ENCODE data around the gene RRP1. TPM values are rescaled to one million over a fixed set of nuclear protein-coding genes. Genes with fewer than 3 reads are reported as not detected.
A peak's percentile ranks its signal among the peaks of the same experiment; 100 is the strongest.
"Not testable (repeated sequence)": the region's sequence is repeated elsewhere in the genome, so short reads cannot be mapped to it uniquely, and the experiment has no call there.

Gene RRP1
- polyA plus RNA-seq, 6 donors from 2014 or later, result 9.4 to 18.6 (median 10.9) TPM

DNA sequence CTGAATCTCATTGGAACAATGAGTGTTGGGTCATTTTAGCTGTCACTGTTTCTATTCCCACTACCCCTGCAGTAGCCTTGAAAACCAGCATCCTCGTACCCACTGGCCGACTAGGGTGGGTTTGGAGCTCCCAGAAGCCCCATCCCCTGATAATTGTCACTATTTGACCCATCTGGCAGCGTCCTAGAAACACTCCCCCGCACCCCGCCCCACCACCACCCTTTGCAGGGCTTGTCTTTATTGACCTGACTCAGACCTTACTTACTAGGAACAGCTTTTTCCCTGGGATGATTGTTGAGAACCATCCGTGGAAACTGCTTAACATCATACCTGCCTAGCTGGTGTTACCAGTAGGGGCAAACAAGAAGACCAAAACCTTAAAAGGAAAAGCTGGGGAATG, 47.2 kb downstream of the RRP1 start:
- H3K9me3 Mint-ChIP-seq, result peaks cover 0 to 7% (median 0%) of the 10 kb centered on the region in 7 donors
- H3K4me1 Mint-ChIP-seq, result peaks cover 0 to 7% (median 6%) of the 10 kb centered on the region in 3 donors
- H3K36me3 Mint-ChIP-seq, result no peaks in the 10 kb centered on the region
- DNase-seq (no peak), ATAC-seq (ENCODE audit: low read depth in 2 of 2) (no peak)
- peaks cover 30 to 58% (median 46%) of the 10 kb centered on the region in 3 donors for H3K27me3 Mint-ChIP-seq
- no peak overlapping the region for H3K27ac Mint-ChIP-seq
- H3K4me3 Mint-ChIP-seq, result no peak overlapping the region

DNA sequence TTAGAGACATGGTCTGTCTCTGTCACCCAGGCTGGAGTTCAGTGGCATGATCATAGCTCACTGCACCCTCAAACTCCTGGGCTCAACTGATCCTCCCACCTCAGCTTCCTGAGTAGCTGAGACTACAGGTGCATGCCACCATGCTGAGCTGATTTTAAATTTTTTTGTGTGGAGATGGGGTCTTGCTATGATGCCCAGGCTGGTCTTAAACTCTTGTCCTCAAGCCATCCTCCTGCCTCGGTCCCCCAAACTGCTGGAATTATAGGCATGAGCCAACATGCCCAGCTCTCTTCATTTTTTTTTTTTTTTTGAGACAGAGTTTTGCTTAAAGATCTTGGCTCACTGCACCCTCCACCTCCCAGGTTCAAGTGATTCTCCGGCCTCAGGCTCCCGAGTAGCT, 50.9 kb downstream of the RRP1 start:
- Mint-ChIP-seq H3K9me3 (peaks cover 0 to 2% (median 0%) of the 10 kb centered on the region in 7 donors), H3K36me3 (no peaks in the 10 kb centered on the region), H3K27ac (no peak overlapping the region), H3K27me3 (peaks cover 19 to 30% (median 25%) of the 10 kb centered on the region in 3 donors), H3K4me3 (no peak overlapping the region), H3K4me1 (peaks cover 6 to 8% (median 6%) of the 10 kb centered on the region in 3 donors)
- ATAC-seq (ENCODE audit: low read depth in 2 of 2) (no peak), DNase-seq (no peak)

DNA sequence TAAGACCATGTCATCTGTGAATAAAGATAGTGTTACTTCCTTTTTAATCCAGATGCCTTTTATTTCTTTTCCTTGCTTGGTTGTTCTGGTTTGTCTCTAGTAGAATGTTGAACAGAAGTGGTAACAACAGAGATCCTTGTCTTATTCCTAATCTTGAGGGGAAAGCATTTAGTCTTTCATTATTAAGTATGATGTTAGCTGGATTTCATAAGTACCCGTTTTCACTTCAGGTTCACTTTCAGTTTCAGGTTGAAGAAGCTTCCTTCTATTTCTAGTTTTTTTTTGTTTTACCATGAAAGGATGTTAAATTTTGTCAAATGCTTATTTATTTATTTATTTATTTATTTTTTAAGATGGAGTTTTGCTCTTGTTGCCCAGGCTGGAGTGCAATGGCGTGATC, 53.4 kb downstream of the RRP1 start:
- Mint-ChIP-seq H3K27me3 (peaks cover 0 to 9% (median 6%) of the 10 kb centered on the region in 3 donors), H3K27ac (peak overlapping the region in 4 of 6 donors; percentile 18 to 67 (median 60)), H3K4me1 (peaks cover 5 to 8% (median 6%) of the 10 kb centered on the region in 3 donors), H3K9me3 (peaks cover 0 to 2% (median 0%) of the 10 kb centered on the region in 7 donors), H3K36me3 (no peaks in the 10 kb centered on the region), H3K4me3 (peak overlapping the region in 5 of 8 donors; percentile 6 to 67 (median 46))
- DNase-seq (no peak), ATAC-seq (ENCODE audit: low read depth in 2 of 2) (peak; percentile 39 to 50)

DNA sequence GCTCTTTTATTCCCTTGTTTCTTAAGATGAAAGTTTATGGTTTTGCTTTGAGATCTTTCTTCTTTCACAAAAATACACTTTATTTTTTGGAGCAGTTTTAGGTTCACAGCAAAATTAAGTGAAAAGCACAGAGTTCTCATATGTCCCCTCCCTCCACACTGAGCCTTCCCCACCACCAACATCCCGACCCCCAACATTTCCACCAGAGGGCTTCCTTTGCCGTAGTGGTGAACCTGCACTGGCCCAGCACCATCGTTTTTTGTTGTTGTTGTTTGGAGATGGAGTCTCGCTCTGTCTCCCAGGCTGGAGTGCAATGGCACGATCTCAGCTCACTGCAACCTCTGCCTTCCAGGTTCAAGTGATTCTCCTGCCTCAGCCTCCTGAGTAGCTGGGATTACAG, 55.5 kb downstream of the RRP1 start:
- not testable (repeated sequence) for H3K9me3 Mint-ChIP-seq; H3K36me3 Mint-ChIP-seq; H3K27me3 Mint-ChIP-seq; DNase-seq; ATAC-seq (ENCODE audit: low read depth in 2 of 2); H3K4me1 Mint-ChIP-seq
- Mint-ChIP-seq H3K4me3 (peak overlapping the region in 1 of 8 donors; percentile 56), H3K27ac (peak overlapping the region in 2 of 6 donors; percentile 36)

DNA sequence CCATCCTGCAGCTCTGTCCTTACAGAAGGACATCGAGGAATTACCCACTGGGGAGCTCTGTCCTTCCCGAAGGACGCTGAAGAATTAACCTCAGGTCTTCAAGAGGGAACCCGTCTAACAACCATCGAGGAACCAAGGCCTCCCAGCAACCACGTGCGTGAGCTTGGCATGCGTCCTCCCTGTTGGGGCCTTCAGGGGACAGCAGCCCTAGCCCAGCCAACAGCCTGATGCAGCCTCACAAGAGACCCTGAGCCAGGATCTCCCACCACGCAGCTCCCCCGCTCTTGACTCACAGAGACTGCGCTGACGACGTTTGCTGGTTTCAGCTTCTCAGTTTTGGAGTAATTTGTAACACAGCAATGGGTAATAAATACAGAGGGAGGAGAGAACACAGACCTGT, 56.0 kb downstream of the RRP1 start:
- no peak overlapping the region for H3K4me3 Mint-ChIP-seq
- no peak for DNase-seq
- no peak for ATAC-seq (ENCODE audit: low read depth in 2 of 2)
- no peaks in the 10 kb centered on the region for H3K36me3 Mint-ChIP-seq
- peaks cover 5 to 8% (median 6%) of the 10 kb centered on the region in 3 donors for H3K4me1 Mint-ChIP-seq
- H3K9me3 Mint-ChIP-seq, result peaks cover 0 to 2% (median 0%) of the 10 kb centered on the region in 7 donors
- H3K27me3 Mint-ChIP-seq, result peaks cover 0 to 7% (median 0%) of the 10 kb centered on the region in 3 donors
- no peak overlapping the region for H3K27ac Mint-ChIP-seq

DNA sequence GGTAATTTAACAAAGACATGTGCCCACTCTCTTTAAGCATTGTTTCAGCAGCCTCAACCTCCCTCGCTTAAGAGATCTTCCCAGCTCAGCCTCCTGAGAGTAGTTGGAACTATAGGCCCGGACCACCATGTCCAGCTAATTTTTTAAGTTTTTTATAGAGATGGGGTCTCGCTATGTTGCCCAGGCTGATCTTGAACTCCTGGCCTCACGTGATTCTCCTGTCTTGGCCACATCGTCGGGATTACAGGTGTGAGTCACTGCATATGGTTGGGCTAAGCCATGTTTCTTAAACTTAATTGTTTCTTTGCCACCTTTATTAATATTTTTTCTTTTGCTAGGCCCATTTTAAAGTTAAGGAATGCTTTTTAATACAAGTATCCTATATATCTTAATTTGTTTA, 57.1 kb downstream of the RRP1 start:
- no peak for DNase-seq
- Mint-ChIP-seq H3K27me3 (peaks cover 0 to 11% (median 0%) of the 10 kb centered on the region in 3 donors), H3K9me3 (peaks cover 0 to 7% (median 4%) of the 10 kb centered on the region in 7 donors), H3K27ac (no peak overlapping the region), H3K4me1 (peaks cover 5 to 8% (median 6%) of the 10 kb centered on the region in 3 donors), H3K36me3 (no peaks in the 10 kb centered on the region), H3K4me3 (no peak overlapping the region)
- no peak for ATAC-seq (ENCODE audit: low read depth in 2 of 2)

DNA sequence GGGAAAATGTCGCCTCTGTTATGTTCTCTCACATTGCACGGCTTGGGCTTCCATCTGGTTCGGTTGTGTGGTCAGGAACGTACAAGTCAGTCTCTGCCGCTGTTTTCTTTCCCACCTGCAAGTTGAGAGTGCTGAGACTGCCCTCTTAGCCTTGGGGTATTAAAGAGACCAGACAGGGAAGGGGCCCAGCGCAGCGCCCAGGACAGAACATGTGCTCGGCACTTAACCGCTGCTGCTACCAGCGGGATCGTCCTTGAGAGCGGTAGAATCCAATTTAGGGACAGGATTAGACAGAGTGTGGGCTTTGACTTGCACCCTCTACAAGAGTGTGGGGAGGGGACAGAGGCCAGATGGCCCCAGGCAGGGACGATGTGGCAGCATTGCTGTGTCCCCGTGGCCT, 57.9 kb downstream of the RRP1 start:
- H3K36me3 Mint-ChIP-seq, result no peaks in the 10 kb centered on the region
- H3K4me3 Mint-ChIP-seq, result peak overlapping the region in 1 of 8 donors; percentile 21
- ATAC-seq (ENCODE audit: low read depth in 2 of 2) (no peak), DNase-seq (no peak)
- no peak overlapping the region for H3K27ac Mint-ChIP-seq
- peaks cover 0 to 11% (median 0%) of the 10 kb centered on the region in 3 donors for H3K27me3 Mint-ChIP-seq
- H3K9me3 Mint-ChIP-seq, result peaks cover 0 to 7% (median 4%) of the 10 kb centered on the region in 7 donors
- peaks cover 5 to 7% (median 6%) of the 10 kb centered on the region in 3 donors for H3K4me1 Mint-ChIP-seq

DNA sequence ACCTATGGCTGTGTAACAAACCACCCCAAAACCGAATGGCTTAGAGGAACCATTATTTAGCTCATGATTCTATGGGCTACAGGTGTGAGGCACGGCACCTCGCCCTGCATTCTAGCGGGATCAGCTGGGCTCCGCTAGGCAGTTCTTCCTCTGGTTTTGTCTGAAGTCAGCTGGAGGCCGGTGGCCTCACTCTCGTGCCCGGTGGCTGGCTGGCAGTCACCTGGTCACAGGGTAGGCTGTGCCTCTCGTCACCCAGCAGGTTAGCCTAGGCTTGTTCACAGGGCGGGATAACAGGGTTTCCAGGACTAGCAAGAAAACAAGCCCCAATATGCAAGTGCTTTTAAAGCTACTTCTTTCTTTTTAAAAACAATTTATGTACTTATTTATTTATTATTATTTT, 59.4 kb downstream of the RRP1 start:
- ATAC-seq (ENCODE audit: low read depth in 2 of 2), result no peak
- peaks cover 0 to 7% (median 4%) of the 10 kb centered on the region in 7 donors for H3K9me3 Mint-ChIP-seq
- H3K27ac Mint-ChIP-seq, result no peak overlapping the region
- no peak for DNase-seq
- no peak overlapping the region for H3K4me3 Mint-ChIP-seq
- no peaks in the 10 kb centered on the region for H3K36me3 Mint-ChIP-seq
- H3K4me1 Mint-ChIP-seq, result no peaks in the 10 kb centered on the region
- peaks cover 0 to 11% (median 0%) of the 10 kb centered on the region in 3 donors for H3K27me3 Mint-ChIP-seq

DNA sequence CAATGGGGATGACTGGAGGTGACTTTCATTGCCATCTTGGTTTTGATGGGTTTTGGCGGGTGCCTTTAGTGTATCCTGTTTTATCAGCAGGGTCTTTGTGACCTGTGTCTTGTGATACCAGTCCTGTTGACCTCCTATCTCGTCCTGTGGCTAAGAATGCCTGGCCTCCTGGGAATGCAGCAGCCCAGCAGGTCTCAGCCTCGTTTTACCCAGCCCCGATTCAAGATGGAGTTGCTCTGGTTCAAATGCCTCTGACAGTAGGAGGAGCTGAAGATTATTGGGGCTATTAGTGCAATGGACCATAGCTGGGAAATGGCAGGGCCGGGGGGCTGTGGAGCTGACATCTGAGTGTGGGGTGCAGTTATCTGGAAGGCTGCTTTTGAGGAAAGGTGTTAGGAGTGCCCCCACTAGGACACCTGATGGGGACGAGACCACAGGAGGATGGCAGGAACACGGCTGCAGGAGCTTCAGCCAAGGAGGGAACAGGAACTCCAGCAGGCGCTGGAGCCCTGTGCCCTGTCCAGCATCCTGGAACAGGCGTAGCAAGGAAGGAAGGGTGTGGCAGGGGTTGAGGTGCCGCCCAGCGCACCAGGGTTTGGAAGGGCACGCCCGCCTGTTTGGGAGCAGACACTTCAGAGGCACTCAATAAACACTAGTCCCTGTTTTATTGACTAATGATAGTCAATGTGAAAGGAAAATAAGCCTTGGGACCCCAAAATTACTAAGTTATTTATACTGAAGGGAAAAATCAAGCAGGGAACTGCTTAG, 60.3 kb downstream of the RRP1 start:
- peaks cover under 1 to 2% (median under 1%) of the 10 kb centered on the region in 3 donors for H3K4me1 Mint-ChIP-seq
- peaks cover 0 to 11% (median 0%) of the 10 kb centered on the region in 3 donors for H3K27me3 Mint-ChIP-seq
- peak overlapping the region in 1 of 6 donors; percentile 84 for H3K27ac Mint-ChIP-seq
- DNase-seq (no peak), ATAC-seq (ENCODE audit: low read depth in 2 of 2) (no peak)
- peaks cover 0 to 7% (median 4%) of the 10 kb centered on the region in 7 donors for H3K9me3 Mint-ChIP-seq
- no peaks in the 10 kb centered on the region for H3K36me3 Mint-ChIP-seq
- no peak overlapping the region for H3K4me3 Mint-ChIP-seq

DNA sequence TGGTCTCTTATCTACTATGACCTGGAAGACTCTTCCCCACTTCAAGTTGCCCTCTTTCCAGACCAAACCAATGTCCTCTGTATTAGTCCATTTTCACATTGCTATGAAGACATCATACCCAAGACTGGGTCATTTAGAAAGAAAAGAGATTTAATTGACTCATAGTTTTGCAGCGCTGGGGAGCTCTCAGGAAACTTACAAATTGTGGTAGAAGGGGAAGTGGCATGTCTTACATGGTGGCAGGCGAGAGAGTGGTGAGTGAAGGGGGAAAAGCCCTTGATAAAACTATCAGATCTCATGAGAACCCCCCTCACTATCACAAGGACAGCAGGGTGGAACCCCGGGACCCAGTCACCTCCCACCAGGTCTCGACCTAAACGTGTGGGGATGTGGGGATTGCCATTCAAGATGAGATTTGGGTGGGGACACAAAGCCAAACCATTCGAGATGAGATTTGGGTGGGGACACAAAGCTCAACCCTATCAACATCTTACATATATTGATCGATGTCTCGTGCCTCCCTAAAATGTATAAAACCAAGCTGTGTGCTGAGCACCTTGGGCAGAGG, 61.4 kb downstream of the RRP1 start:
- no peak overlapping the region for H3K27ac Mint-ChIP-seq
- H3K36me3 Mint-ChIP-seq, result no peaks in the 10 kb centered on the region
- H3K9me3 Mint-ChIP-seq, result peaks cover 0 to 7% (median 4%) of the 10 kb centered on the region in 7 donors
- H3K4me3 Mint-ChIP-seq, result no peak overlapping the region
- peaks cover 0 to 11% (median 2%) of the 10 kb centered on the region in 3 donors for H3K27me3 Mint-ChIP-seq
- DNase-seq (no peak), ATAC-seq (ENCODE audit: low read depth in 2 of 2) (no peak)
- H3K4me1 Mint-ChIP-seq, result peaks cover 5 to 11% (median 11%) of the 10 kb centered on the region in 3 donors

DNA sequence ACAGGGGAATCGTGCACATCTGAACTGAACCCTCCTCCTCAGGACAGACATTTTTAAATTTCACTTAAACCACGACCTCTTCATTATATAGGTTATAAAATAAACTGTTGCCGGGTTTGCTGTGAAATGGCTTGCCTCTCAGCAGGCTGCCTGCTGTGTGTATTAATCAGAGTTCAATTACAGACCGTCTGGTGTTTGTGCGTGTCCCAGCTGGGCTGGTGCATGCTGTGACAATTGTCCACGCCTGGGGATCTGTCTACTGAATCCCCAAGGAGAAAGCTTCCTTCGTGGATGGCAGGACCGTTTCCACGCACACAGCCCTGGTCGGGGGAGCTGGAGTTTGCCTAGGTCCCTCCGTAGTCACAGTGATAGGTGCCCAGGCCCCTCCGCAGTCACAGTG, 62.2 kb downstream of the RRP1 start:
- Mint-ChIP-seq H3K4me3 (no peak overlapping the region), H3K36me3 (no peaks in the 10 kb centered on the region), H3K27me3 (peaks cover 0 to 11% (median 4%) of the 10 kb centered on the region in 3 donors), H3K9me3 (peaks cover 0 to 7% (median 4%) of the 10 kb centered on the region in 7 donors), H3K4me1 (peaks cover 8 to 15% (median 15%) of the 10 kb centered on the region in 3 donors), H3K27ac (no peak overlapping the region)
- DNase-seq (no peak), ATAC-seq (ENCODE audit: low read depth in 2 of 2) (no peak)

DNA sequence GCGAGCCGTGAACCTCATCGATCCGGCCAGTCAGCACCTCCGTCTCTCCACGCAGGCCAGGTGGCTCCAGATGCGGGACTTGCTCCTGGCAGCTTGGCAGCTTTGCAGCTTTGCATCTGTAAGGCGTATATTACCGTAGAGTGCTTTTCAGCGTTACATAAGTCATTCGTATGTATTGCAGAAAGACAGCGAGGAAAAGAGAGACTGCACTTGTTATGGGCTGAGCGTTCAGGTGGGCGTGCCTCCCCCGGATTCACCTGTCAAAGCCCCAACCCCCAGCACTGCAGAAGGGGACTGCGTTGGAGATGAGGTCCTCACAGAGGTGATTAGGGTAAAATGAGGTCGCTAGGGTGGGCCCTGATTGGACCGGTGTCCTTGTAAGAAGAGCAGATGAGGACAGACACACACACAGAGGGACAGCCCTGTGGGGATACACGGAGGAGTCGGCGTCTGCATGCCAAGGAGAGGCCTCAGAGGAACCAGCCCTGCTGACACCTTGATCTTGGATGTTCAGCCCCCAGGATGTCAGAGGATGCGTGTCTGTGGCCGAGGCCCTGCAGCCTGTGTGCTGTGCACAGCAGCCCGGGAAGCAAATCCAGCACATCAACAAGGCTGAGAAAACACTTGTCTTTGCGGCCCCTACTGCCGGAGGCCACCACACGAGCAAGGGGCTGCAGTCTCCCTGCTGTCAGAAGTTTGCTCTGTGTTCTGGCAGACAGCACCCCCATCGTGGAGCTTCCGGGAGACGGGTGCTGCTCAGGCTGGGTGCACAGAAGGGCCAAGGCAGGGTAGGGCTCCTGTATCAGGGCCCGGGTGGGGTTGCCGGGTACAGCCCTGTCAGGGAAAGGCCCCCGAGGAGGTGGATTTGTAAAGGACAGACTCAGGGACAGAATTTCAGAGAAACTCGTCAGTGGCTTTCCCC, 64.7 kb downstream of the RRP1 start:
- Mint-ChIP-seq H3K9me3 (peaks cover 0 to 7% (median 4%) of the 10 kb centered on the region in 7 donors), H3K27me3 (peaks cover 0 to 11% (median 4%) of the 10 kb centered on the region in 3 donors), H3K27ac (peak overlapping the region in 1 of 6 donors; percentile 33), H3K4me3 (peak overlapping the region in 1 of 8 donors; percentile 63), H3K36me3 (no peaks in the 10 kb centered on the region), H3K4me1 (peaks cover 8 to 15% (median 15%) of the 10 kb centered on the region in 3 donors)
- no peak for ATAC-seq (ENCODE audit: low read depth in 2 of 2)
- no peak for DNase-seq
